Liver (tissue), 9 donors: ENCODE measurements around the gene KCNJ11. TPM values are rescaled to one million over a fixed set of nuclear protein-coding genes. Genes with fewer than 3 reads are reported as not detected.

Experiments
- DNase-seq: peaks from one replicate; pipeline ENCODE4 v3.0.0-alpha.2; 2017; ENCODE audit warnings: low spot score
- H3K27ac ChIP-seq, 2 donors: one replicate each; pipeline ENCODE4 v1.7.0; 2013; ENCODE audit warnings: inconsistent platforms in 2 of 2, low read length in 2 of 2, control low read depth in 1 of 2, low read depth in 1 of 2, mild to moderate bottlenecking in 1 of 2
- H3K27me3 ChIP-seq, 4 donors: one replicate each; pipeline versions ENCODE4 v1.6.1 to v1.7.0; 2013; ENCODE audit warnings: low read length in 3 of 4, inconsistent platforms in 1 of 4, mild to moderate bottlenecking in 1 of 4, moderate library complexity in 1 of 4; ENCODE audit not compliant: control insufficient read depth in 4 of 4, insufficient read depth in 4 of 4
- H3K36me3 ChIP-seq, 4 donors: one replicate each; pipeline versions ENCODE4 v1.6.1 to v1.7.0; 2013; ENCODE audit warnings: low read length in 3 of 4, mild to moderate bottlenecking in 3 of 4, low read depth in 1 of 4, moderate library complexity in 1 of 4; ENCODE audit not compliant: control insufficient read depth in 4 of 4, insufficient read depth in 3 of 4
- H3K4me1 ChIP-seq, 4 donors: one replicate each; pipeline versions ENCODE4 v1.6.1 to v1.7.0; 2013; ENCODE audit warnings: low read length in 3 of 4, mild to moderate bottlenecking in 3 of 4, moderate library complexity in 1 of 4; ENCODE audit not compliant: control insufficient read depth in 4 of 4, insufficient read depth in 4 of 4
- H3K4me3 ChIP-seq, 3 donors: one replicate each; pipeline versions ENCODE4 v1.6.1 to v1.7.0; 2013; ENCODE audit warnings: low read length in 3 of 3, control low read depth in 1 of 3, low read depth in 1 of 3, mild to moderate bottlenecking in 1 of 3
- H3K9ac ChIP-seq, 2 donors: one replicate each; pipeline ENCODE4 v1.7.0; 2013; ENCODE audit warnings: low read length in 2 of 2, mild to moderate bottlenecking in 2 of 2, moderate library complexity in 2 of 2, control low read depth in 1 of 2, low read depth in 1 of 2
- H3K9me3 ChIP-seq, 4 donors: one replicate each; pipeline versions ENCODE4 v1.6.1 to v1.7.0; 2013; ENCODE audit warnings: low read length in 3 of 4; ENCODE audit not compliant: control insufficient read depth in 4 of 4
- CTCF ChIP-seq: fragments of 150-350 bp; IDR thresholded peaks from 2 replicates; pipeline ENCODE4 v1.5.1; 2017; ENCODE audit warnings: improper control_type of control experiment, low read depth, low read length; ENCODE audit not compliant: missing input control
- EGR1 ChIP-seq, 2 donors: IDR thresholded peaks; 2 replicates each; pipeline ENCODE4 v1.6.1; 2016 to 2018; ENCODE audit warnings: antibody characterized with exemption in 2 of 2, low read depth in 2 of 2
- FOXA1 ChIP-seq: IDR thresholded peaks from 2 replicates; pipeline ENCODE4 v1.6.1; 2016; ENCODE audit warnings: antibody characterized with exemption
- FOXA2 ChIP-seq: IDR thresholded peaks from 2 replicates; pipeline ENCODE4 v1.6.1; 2016; ENCODE audit warnings: antibody characterized with exemption
- GABPA ChIP-seq, 2 donors: IDR thresholded peaks in 1 of 2; conservative IDR thresholded peaks in 1 of 2; 2 replicates each; pipeline ENCODE4 v1.6.1; 2016; ENCODE audit warnings: antibody characterized with exemption in 2 of 2, mild to moderate bottlenecking in 1 of 2, moderate library complexity in 1 of 2
- HNF4A ChIP-seq, 2 donors: conservative IDR thresholded peaks; 2 replicates each; pipeline ENCODE4 v1.6.1; 2016; ENCODE audit warnings: antibody characterized with exemption in 2 of 2, mild to moderate bottlenecking in 2 of 2
- HNF4G ChIP-seq: IDR thresholded peaks from 2 replicates; pipeline ENCODE4 v1.6.1; 2016; ENCODE audit warnings: antibody characterized with exemption
- JUND ChIP-seq, 2 donors: IDR thresholded peaks; 2 replicates each; pipeline ENCODE4 v1.6.1; 2016; ENCODE audit warnings: antibody characterized with exemption in 2 of 2
- MAX ChIP-seq: IDR thresholded peaks from 2 replicates; pipeline ENCODE4 v1.6.1; 2016; ENCODE audit warnings: antibody characterized with exemption
- NR2F2 ChIP-seq: IDR thresholded peaks from 2 replicates; pipeline ENCODE4 v1.6.1; 2016; ENCODE audit warnings: antibody characterized with exemption
- RAD21 ChIP-seq, 2 donors: IDR thresholded peaks; 2 replicates each; pipeline ENCODE4 v1.6.1; 2016; ENCODE audit warnings: antibody characterized with exemption in 2 of 2, mild to moderate bottlenecking in 2 of 2
- REST ChIP-seq: IDR thresholded peaks from 2 replicates; pipeline ENCODE4 v1.6.1; 2016; ENCODE audit warnings: antibody characterized with exemption, mild to moderate bottlenecking
- RXRA ChIP-seq, 2 donors: IDR thresholded peaks; 2 replicates each; pipeline ENCODE4 v1.6.1; 2017 to 2018; ENCODE audit warnings: antibody characterized with exemption in 2 of 2, mild to moderate bottlenecking in 1 of 2
- SP1 ChIP-seq: IDR thresholded peaks from 2 replicates; pipeline ENCODE4 v1.6.1; 2018; ENCODE audit warnings: antibody characterized with exemption, mild to moderate bottlenecking
- TAF1 ChIP-seq: conservative IDR thresholded peaks from 2 replicates; pipeline ENCODE4 v1.6.1; 2016; ENCODE audit warnings: antibody characterized with exemption, mild to moderate bottlenecking
- YY1 ChIP-seq: IDR thresholded peaks from 2 replicates; pipeline ENCODE4 v1.6.1; 2016; ENCODE audit warnings: antibody characterized with exemption, mild to moderate bottlenecking
- ZBTB33 ChIP-seq: IDR thresholded peaks from 2 replicates; pipeline ENCODE4 v1.6.1; 2016; ENCODE audit warnings: antibody characterized with exemption
- WGBS: extraction: QIAGEN DNeasy Blood & Tissue Kit; methylation state at CpG from one replicate; pipeline ENCODE4 v1.1.7; 2013; 5-methylcytosine and 5-hydroxymethylcytosine counted together
- polyA plus RNA-seq, 2 donors: library from polyadenylated mRNA; stranded (reverse) in 1 of 2; unstranded in 1 of 2; fragments of 200-250 nt in 1 of 2; fragments of >200 nt in 1 of 2; fragmentation: Nextera tagmentation in 1 of 2; extraction: Ambion mirVana in 1 of 2; gene quantifications; one replicate each; pipeline versions ENCODE4 v1.2.1 to v1.2.3, GENCODE V29; 2013 to 2015
- total RNA-seq, 2 donors: library from RNA; depleted of rRNA; stranded (reverse); fragments of >200 nt; gene quantifications; one replicate each; pipeline ENCODE4 v1.2.3, GENCODE V29; 2014
- TF ChIP-seq, protein P1 (sequence below): IDR thresholded peaks from 2 replicates; pipeline ENCODE4 v1.6.1; 2016; ENCODE audit warnings: antibody characterized with exemption
- donor health status: healthy.
- donor health status: healthy.
- donor health status: healthy.
- donor health status: healthy.
- donor health status: healthy.

The KCNJ11 gene
- total and polyA plus RNA-seq, 4 donors = 0.28 to 1.1 (median 0.75) TPM; not detected in 1

GRCh38 chr11:17406082-17406817 is 17.8 kb upstream of the KCNJ11 start (continued):
- TF ChIP-seq CTCF = no peak
- TF ChIP-seq TAF1 = no peak
- TF ChIP-seq RXRA (IDR thresholded peaks at IDR 0.05) = no peak

DNA sequence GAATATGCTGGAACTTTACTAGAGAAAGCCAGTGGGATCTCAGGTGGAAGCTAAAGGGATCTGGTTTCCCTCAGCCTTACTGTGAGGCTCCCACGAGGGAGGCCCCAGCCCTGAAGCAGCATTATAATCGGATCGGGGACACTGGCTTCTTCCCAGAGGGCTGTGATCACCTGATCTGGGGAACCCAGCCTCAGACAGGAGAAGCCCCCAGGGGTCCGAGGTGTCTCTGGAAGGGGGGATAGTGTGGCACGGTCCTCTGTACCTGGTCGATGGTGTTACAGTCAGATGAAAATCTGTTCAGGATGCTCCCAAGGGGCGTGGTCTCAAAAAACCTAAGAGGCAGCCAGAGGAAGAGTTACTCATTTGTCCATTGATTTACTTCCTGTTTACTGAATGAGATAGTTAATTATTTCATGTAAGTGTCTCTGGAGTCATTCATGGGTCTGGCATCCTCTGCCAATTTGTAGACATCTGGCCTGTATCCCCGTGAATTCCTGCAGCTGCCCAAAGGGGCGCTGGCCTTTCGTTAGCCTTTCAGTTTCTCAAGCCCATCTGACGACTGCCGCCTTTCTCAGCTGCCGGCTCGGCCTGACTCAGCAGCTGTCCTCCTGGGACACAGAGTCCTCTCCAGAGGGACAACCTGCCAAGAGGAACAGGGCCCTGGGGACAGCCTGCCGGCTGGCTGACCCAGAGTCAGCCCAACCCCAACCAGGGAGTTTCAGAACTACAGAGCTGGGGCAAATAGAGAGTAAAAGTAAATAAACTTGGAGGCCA is 17.0 kb upstream of the KCNJ11 start:
- WGBS = 37% methylated on average over 15 of the region's 15 CpGs
- no peak for DNase-seq
- peak overlapping the region; percentile 52 to 69 for H3K27ac ChIP-seq

More for the DNA sequence above, 17.0 kb upstream of the KCNJ11 start:
- Histone ChIP-seq H3K9ac (no peak overlapping the region), H3K4me1 (peaks cover 4 to 14% (median 9%) of the 10 kb centered on the region in 4 donors), H3K9me3 (no peaks in the 10 kb centered on the region), H3K27me3 (no peaks in the 10 kb centered on the region), H3K4me3 (peak overlapping the region in 1 of 3 donors; percentile 4), H3K36me3 (no peaks in the 10 kb centered on the region)
- TF ChIP-seq TAF1 = no peak
- TF ChIP-seq RAD21 (IDR thresholded peaks at IDR 0.05) = peak in 1 of 2 donors; percentile 66
- TF ChIP-seq HNF4A (conservative IDR thresholded peaks at IDR 0.05) = peak; percentile 83 to 84
- TF ChIP-seq RXRA (IDR thresholded peaks at IDR 0.05) = peak; percentile 91 to 94
- peak; percentile 78 for TF ChIP-seq ZBTB33
- TF ChIP-seq, protein P1, sequence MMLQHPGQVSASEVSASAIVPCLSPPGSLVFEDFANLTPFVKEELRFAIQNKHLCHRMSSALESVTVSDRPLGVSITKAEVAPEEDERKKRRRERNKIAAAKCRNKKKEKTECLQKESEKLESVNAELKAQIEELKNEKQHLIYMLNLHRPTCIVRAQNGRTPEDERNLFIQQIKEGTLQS = peak; percentile 80
- TF ChIP-seq EGR1 (IDR thresholded peaks at IDR 0.05; ENCODE audit: low read depth in 2 of 2) = peak in 1 of 2 donors; percentile 27
- peak; percentile 57 for TF ChIP-seq REST
- TF ChIP-seq NR2F2 = peak; percentile 94
- TF ChIP-seq SP1 = peak; percentile 99
- TF ChIP-seq FOXA2 = peak; percentile 39
- TF ChIP-seq JUND (IDR thresholded peaks at IDR 0.05) = peak; percentile 71 to 88
- TF ChIP-seq FOXA1 = peak; percentile 19
- TF ChIP-seq YY1 = peak; percentile 95
- no peak for TF ChIP-seq GABPA (IDR thresholded peaks at IDR 0.05 in 1 of 2, conservative IDR thresholded peaks at IDR 0.05 in 1 of 2)
- peak; percentile 80 for TF ChIP-seq MAX
- TF ChIP-seq CTCF = peak; percentile 44
- peak; percentile 25 for TF ChIP-seq HNF4G
